ENCODE measurements around the gene NTF3. TPM values are rescaled to one million over a fixed set of nuclear protein-coding genes. Genes with fewer than 3 reads are reported as not detected.

Gene NTF3
- total RNA-seq, 4 donors from 2014 or later, result 0.42 to 2.2 (median 2.1) TPM

DNA sequence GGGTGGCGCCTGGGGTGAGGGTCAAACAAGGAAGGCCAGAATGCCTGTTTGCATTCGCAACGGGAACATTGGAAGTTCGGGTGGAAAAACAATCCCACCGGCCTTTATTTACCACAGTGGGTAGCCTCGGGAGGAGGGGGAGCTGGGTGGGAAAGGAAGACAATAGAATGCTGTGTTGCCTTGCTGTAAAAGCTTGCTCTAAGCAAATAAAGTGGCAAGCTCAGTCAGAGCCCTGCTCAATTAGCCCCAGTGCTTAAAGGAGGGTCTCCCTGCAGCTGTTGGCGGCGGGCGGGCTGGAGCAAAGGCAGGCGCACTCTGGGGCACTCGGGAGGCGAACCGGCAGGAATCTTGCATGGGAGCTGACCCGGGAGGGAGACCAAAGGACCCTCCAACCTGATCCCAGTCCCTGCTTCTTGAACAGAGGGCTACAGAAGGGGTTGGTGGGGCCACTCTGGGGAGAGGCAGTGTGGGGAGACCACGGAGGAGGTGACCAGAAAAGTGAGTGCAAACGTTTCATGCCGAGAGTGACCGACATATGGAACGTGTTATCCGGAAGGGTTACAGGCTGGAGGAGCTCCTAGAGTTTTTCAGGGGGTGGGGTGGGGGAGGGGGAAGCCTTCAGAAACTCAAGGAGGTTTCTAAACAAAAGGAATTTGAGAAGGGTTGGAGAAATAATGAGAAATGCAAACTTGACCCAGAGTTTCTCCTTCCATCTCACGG, 48.5 kb downstream of the NTF3 start:
- no peak overlapping the region for H3K4me3 ChIP-seq (ENCODE audit: low read depth, poor library complexity, severe bottlenecking)
- TF ChIP-seq, protein P1, sequence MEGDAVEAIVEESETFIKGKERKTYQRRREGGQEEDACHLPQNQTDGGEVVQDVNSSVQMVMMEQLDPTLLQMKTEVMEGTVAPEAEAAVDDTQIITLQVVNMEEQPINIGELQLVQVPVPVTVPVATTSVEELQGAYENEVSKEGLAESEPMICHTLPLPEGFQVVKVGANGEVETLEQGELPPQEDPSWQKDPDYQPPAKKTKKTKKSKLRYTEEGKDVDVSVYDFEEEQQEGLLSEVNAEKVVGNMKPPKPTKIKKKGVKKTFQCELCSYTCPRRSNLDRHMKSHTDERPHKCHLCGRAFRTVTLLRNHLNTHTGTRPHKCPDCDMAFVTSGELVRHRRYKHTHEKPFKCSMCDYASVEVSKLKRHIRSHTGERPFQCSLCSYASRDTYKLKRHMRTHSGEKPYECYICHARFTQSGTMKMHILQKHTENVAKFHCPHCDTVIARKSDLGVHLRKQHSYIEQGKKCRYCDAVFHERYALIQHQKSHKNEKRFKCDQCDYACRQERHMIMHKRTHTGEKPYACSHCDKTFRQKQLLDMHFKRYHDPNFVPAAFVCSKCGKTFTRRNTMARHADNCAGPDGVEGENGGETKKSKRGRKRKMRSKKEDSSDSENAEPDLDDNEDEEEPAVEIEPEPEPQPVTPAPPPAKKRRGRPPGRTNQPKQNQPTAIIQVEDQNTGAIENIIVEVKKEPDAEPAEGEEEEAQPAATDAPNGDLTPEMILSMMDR (IDR thresholded peaks at IDR 0.05), result no peak
- 58 to 68% methylated on average over 21 of the region's 21 CpGs for WGBS, 2 donors
- intact Hi-C loops (cut with DNase I; ENCODE audit: low total_unique reads), result no loop called here
- no peak for DNase-seq (ENCODE audit: low spot score in 2 of 2)

DNA sequence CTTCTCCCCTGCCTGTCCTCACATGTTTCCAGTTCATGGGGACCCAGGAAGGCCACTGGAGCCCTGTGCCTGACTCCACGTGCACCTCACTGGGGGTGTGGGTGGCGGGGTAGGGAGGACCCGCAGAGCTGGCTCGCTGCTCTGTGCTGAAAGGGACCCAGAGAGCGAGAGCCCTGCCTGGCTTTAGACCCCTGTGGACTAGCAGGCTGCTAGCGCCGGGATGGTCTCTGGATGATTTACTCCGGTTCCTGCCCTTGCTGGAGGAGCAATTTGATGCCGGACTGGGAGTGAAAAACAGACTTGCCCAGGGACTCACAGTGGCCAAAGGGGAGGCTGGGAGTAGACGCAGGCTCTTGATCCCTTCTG, 49.0 kb downstream of the NTF3 start:
- H3K4me3 ChIP-seq (ENCODE audit: low read depth, poor library complexity, severe bottlenecking), result no peak overlapping the region
- WGBS, 2 donors, result 38 to 82% methylated on average over 9 to 10 of the region's 10 CpGs
- no peak for DNase-seq (ENCODE audit: low spot score in 2 of 2)
- no peak for TF ChIP-seq POLR2A (IDR thresholded peaks at IDR 0.05)
- TF ChIP-seq, protein P1 (IDR thresholded peaks at IDR 0.05), result no peak
- intact Hi-C loops (cut with DNase I; ENCODE audit: low total_unique reads), result no loop called here

DNA sequence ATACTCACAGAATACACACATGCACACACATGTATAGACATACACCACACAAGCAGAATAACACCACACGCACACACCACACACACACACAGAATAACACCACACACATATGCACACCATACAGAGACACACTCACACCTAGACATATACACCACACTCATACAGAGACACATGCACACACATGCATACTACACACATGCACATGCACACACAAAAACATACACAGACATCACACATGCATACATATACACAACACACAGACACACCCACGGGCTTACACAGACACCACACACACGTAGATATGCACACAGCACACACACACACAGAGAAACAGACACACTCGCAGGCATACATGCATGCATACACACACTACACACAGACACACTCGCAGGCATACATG, 49.7 kb downstream of the NTF3 start:
- DNase-seq (ENCODE audit: low spot score in 2 of 2), result no peak
- H3K4me3 ChIP-seq (ENCODE audit: low read depth, poor library complexity, severe bottlenecking), result no peak overlapping the region
- intact Hi-C loops (cut with DNase I; ENCODE audit: low total_unique reads), result no loop called here
- TF ChIP-seq, protein P1 (IDR thresholded peaks at IDR 0.05), result no peak
- no peak for TF ChIP-seq POLR2A (IDR thresholded peaks at IDR 0.05)
- WGBS, 2 donors, result 89 to 96% methylated on average over 5 of the region's 5 CpGs

DNA sequence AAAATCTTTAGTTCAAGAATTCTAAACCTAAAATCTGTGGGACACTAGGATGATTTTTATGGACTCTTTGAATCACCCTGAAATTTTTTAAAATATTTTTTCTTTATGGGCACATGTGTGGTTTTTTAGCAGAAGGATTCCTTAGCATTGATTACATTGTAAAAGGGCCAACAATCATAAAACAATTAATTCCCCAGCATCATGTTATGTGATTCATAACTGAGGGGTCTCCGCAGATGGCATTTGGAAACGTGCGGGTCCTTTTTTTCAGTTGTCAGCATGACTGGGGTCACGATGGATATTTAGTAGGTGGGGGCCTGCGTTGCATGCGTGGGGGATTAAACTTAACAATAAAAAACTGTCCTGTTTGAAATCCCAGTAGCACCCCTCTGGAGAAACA, 52.5 kb downstream of the NTF3 start:
- no peak overlapping the region for H3K4me3 ChIP-seq (ENCODE audit: low read depth, poor library complexity, severe bottlenecking)
- DNase-seq (ENCODE audit: low spot score in 2 of 2), result no peak
- 80 to 85% methylated on average over 6 of the region's 6 CpGs for WGBS, 2 donors
- intact Hi-C loops (cut with DNase I; ENCODE audit: low total_unique reads), result no loop called here
- TF ChIP-seq POLR2A (IDR thresholded peaks at IDR 0.05), result no peak
- TF ChIP-seq, protein P1 (IDR thresholded peaks at IDR 0.05), result no peak

DNA sequence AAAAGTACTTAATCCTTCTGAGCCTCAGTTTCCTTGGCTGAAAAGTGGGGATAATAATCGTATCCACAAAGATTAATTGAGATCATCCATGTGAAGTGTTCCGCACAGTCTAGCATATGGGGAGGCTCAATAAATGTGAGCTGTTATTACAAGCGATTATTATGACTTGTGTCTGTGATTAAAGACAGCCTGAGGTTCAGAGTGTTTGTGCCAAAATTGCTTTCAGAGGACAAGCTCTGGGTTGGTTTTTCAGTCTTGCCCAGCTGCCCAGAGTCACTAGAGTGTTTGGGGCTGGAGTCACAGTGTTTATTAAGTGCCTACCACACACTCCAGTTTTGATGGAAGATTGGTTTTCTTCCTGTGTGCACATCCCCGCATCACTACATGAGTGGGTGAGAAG, 53.5 kb downstream of the NTF3 start:
- no peak overlapping the region for H3K4me3 ChIP-seq (ENCODE audit: low read depth, poor library complexity, severe bottlenecking)
- 55 to 77% methylated on average over 4 of the region's 4 CpGs for WGBS, 2 donors
- no peak for DNase-seq (ENCODE audit: low spot score in 2 of 2)
- TF ChIP-seq, protein P1 (IDR thresholded peaks at IDR 0.05), result no peak
- TF ChIP-seq POLR2A (IDR thresholded peaks at IDR 0.05), result no peak
- intact Hi-C loops (cut with DNase I; ENCODE audit: low total_unique reads), result no loop called here

DNA sequence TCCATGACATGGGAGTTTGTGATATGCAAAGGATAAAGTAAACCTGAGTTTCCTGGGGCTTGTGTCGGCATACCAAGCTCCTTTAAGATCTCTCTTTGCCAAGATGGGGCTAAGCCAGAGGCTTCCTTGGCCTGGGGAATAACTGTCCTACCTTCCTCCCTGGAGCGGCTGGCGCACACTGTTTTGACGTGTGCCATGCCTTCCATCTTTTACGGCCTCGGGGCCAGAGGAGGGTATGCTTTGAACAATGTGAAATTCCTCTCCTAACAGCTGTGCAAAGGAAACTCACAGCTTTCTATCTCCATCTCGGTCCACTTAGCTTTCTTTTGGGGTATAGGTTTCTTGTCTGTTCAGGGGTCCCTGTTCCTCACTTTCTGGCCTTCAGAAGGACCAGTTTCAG, 55.2 kb downstream of the NTF3 start:
- no peak for TF ChIP-seq POLR2A (IDR thresholded peaks at IDR 0.05)
- DNase-seq (ENCODE audit: low spot score in 2 of 2), result no peak
- WGBS, 2 donors, result 56 to 67% methylated on average over 7 of the region's 7 CpGs
- H3K4me3 ChIP-seq (ENCODE audit: low read depth, poor library complexity, severe bottlenecking), result no peak overlapping the region
- intact Hi-C loops (cut with DNase I; ENCODE audit: low total_unique reads), result no loop called here

All from lower leg skin (tissue), 4 donors.